Thymus (tissue), 11 donors: ENCODE data around the gene KAT2B. TPM values are rescaled to one million over a fixed set of nuclear protein-coding genes. Genes with fewer than 3 reads are reported as not detected.

Source experiments
- DNase-seq, 9 donors: peaks; one replicate each; pipeline ENCODE4 v3.0.0-alpha.2; 2013; ENCODE audit warnings: low spot score in 9 of 9, low read depth in 6 of 9, missing footprints in 1 of 9
- H3K27ac ChIP-seq, 2 donors: one replicate each; pipeline ENCODE4 v1.5.1; 2013; ENCODE audit warnings: control low read depth in 1 of 2, low read depth in 1 of 2, low read length in 1 of 2, mild to moderate bottlenecking in 1 of 2, moderate library complexity in 1 of 2
- H3K27me3 ChIP-seq, 2 donors: one replicate each; pipeline ENCODE4 v1.5.1; 2013; ENCODE audit warnings: low read length in 1 of 2; ENCODE audit not compliant: control insufficient read depth in 2 of 2, insufficient read depth in 1 of 2
- H3K36me3 ChIP-seq, 2 donors: one replicate each; pipeline ENCODE4 v1.5.1; 2013; ENCODE audit warnings: low read length in 1 of 2, mild to moderate bottlenecking in 1 of 2, moderate library complexity in 1 of 2; ENCODE audit not compliant: control insufficient read depth in 2 of 2, insufficient read depth in 2 of 2
- H3K4me1 ChIP-seq, 2 donors: one replicate each; pipeline ENCODE4 v1.5.1; 2013; ENCODE audit warnings: low read length in 2 of 2; ENCODE audit not compliant: control insufficient read depth in 2 of 2, insufficient read depth in 2 of 2
- H3K4me3 ChIP-seq, 2 donors: one replicate each; pipeline ENCODE4 v1.5.1; 2013; ENCODE audit warnings: low read length in 2 of 2, control low read depth in 1 of 2, mild to moderate bottlenecking in 1 of 2
- H3K9me3 ChIP-seq, 2 donors: one replicate each; pipeline ENCODE4 v1.5.1; 2013; ENCODE audit warnings: low read length in 1 of 2, mild to moderate bottlenecking in 1 of 2; ENCODE audit not compliant: control insufficient read depth in 2 of 2, insufficient read depth in 1 of 2
- WGBS: extraction: QIAGEN DNeasy Blood & Tissue Kit; methylation state at CpG from one replicate; pipeline ENCODE4 v1.1.7; 2013; 5-methylcytosine and 5-hydroxymethylcytosine counted together
- polyA plus RNA-seq: library from polyadenylated mRNA; stranded (reverse); fragments of 200-250 nt; gene quantifications from one replicate; pipeline ENCODE4 v1.2.3, GENCODE V29; 2013
- total RNA-seq: library from RNA; stranded (reverse); fragments of 120-200 nt; gene quantifications from one replicate; pipeline ENCODE4 v1.2.4, GENCODE V29; 2013
- donor health status: healthy.

The KAT2B gene
- total and polyA plus RNA-seq, 2 donors, result 17.2 to 38.4 TPM

- no peaks in the 10 kb centered on the region for H3K27me3 ChIP-seq
- peaks cover 2 to 5% of the 10 kb centered on the region in 2 donors for H3K4me1 ChIP-seq
- WGBS, result 93% methylated on average over 5 of the region's 5 CpGs
- no peak overlapping the region for H3K27ac ChIP-seq
- no peak overlapping the region for H3K4me3 ChIP-seq
- DNase-seq, result no peak
- no peaks in the 10 kb centered on the region for H3K9me3 ChIP-seq
- no peaks in the 10 kb centered on the region for H3K36me3 ChIP-seq
Observed at GRCh38 chr3:20190991-20191390, 150.7 kb downstream of the KAT2B start.

GRCh38 chr3:20194793-20195460 lies 154.7 kb downstream of the KAT2B start:
- no peak for DNase-seq
- Histone ChIP-seq H3K36me3 (no peaks in the 10 kb centered on the region), H3K27ac (no peak overlapping the region), H3K9me3 (no peaks in the 10 kb centered on the region), H3K27me3 (no peaks in the 10 kb centered on the region), H3K4me1 (no peaks in the 10 kb centered on the region), H3K4me3 (no peak overlapping the region)
- WGBS, result 97% methylated on average over 7 of the region's 7 CpGs

- WGBS, result 94% methylated on average over 3 of the region's 3 CpGs
- no peaks in the 10 kb centered on the region for H3K9me3 ChIP-seq
- DNase-seq, result no peak
- no peaks in the 10 kb centered on the region for H3K36me3 ChIP-seq
- no peaks in the 10 kb centered on the region for H3K4me1 ChIP-seq
- H3K4me3 ChIP-seq, result no peak overlapping the region
- H3K27me3 ChIP-seq, result no peaks in the 10 kb centered on the region
- no peak overlapping the region for H3K27ac ChIP-seq
Observed at GRCh38 chr3:20197775-20198174, 157.5 kb downstream of the KAT2B start.

DNA sequence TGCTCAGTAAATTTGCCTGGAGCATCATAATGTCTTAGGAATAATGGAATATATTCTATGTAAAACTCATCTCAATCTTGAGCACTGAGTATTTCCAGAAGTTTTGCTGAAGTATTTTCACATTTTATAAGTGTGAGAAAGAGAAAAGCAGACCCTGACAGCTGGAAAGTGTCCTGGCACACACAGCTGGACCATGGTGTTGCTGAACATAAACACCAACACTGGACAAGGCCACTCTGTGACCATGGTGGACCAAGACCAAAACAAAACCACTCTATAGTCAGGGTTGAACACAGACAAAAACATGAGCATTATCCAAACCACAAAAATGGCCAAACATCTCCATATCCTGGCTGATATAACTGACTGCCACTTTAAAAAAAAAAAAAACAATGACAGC lies 160.9 kb downstream of the KAT2B start:
- Histone ChIP-seq H3K4me3 (no peak overlapping the region), H3K4me1 (no peaks in the 10 kb centered on the region), H3K9me3 (no peaks in the 10 kb centered on the region), H3K27me3 (no peaks in the 10 kb centered on the region), H3K27ac (no peak overlapping the region), H3K36me3 (no peaks in the 10 kb centered on the region)
- DNase-seq, result no peak

Other genes with a start within 250 kb of the KAT2B start
- 0.94 TPM for gene EFHB, start 106.2 kb upstream of the KAT2B start, total RNA-seq
- gene EFHB, start 106.2 kb upstream of the KAT2B start, polyA plus RNA-seq, result 2.3 TPM
- 30.6 TPM for gene RAB5A, start 93.3 kb upstream of the KAT2B start, total RNA-seq
- gene RAB5A, start 93.3 kb upstream of the KAT2B start, polyA plus RNA-seq, result 51.8 TPM
- not detected for gene PP2D1, start 28.2 kb upstream of the KAT2B start, total RNA-seq
- not detected for gene PP2D1, start 28.2 kb upstream of the KAT2B start, polyA plus RNA-seq
- gene SGO1, start 145.8 kb downstream of the KAT2B start, total RNA-seq, result 11.1 TPM
- 3.0 TPM for gene SGO1, start 145.8 kb downstream of the KAT2B start, polyA plus RNA-seq